ENCODE measurements around the gene RBP4. TPM values are rescaled to one million over a fixed set of nuclear protein-coding genes. Genes with fewer than 3 reads are reported as not detected.

The RBP4 gene
- total RNA-seq, 1 donor from 2014 or later: 58.0 TPM

DNA sequence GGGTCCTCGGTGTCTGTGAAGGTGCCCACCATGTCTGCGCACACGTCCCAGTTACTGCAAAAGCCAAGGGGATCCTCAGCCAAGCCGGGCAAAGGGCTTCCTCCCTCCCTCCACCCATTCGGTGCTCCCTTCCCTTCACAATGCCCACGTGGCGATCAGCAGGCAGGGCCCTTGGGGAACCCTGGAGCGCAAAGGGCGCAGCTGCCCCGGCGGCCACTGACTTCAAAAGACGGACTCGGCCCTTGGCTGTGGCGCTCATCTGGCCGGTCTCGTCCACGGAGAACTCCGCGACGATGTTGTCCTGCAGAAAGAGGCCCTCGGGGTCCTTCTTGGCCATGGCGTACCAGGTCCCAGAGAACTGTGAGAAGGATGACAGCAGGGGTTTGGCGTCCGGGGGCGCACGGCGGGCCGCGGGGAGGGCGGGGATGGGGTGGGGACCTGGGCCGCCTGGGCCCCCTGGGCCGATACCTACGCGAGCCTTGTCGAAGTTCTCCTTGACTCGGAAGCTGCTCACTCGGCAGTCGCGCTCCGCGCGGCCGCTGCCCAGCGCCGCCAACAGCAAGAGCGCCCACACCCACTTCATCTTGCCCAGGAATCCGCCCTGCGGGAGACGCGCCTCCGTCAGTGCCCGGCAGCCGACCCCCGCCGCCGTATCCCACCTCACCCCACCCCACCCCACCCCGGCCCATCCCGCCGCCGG, 439 bp downstream of the RBP4 start:
- Histone ChIP-seq H3K27ac (peak overlapping the region in 1 of 2 donors; percentile 24), H3K4me3 (peak overlapping the region; percentile 49 to 71), H3K27me3 (no peaks in the 10 kb centered on the region), H3K36me3 (no peaks in the 10 kb centered on the region), H3K9me3 (no peaks in the 10 kb centered on the region), H3K4me1 (peaks cover 0 to 9% of the 10 kb centered on the region in 2 donors)
- TF ChIP-seq CTCF (IDR thresholded peaks at IDR 0.05): no peak
- intact Hi-C loops (cut with DNase I): no loop called here
- DNase-seq (ENCODE audit: low spot score in 2 of 2): no peak

GRCh38 chr10:93599778-93600177, 1.3 kb downstream of the RBP4 start:
- peaks cover 0 to 9% of the 10 kb centered on the region in 2 donors for H3K4me1 ChIP-seq
- no peak overlapping the region for H3K27ac ChIP-seq
- intact Hi-C loops (cut with DNase I): no loop called here
- H3K4me3 ChIP-seq: no peak overlapping the region
- H3K27me3 ChIP-seq: no peaks in the 10 kb centered on the region
- H3K36me3 ChIP-seq: no peaks in the 10 kb centered on the region
- H3K9me3 ChIP-seq: no peaks in the 10 kb centered on the region
- DNase-seq (ENCODE audit: low spot score in 2 of 2): no peak
- TF ChIP-seq CTCF (IDR thresholded peaks at IDR 0.05): no peak

DNA sequence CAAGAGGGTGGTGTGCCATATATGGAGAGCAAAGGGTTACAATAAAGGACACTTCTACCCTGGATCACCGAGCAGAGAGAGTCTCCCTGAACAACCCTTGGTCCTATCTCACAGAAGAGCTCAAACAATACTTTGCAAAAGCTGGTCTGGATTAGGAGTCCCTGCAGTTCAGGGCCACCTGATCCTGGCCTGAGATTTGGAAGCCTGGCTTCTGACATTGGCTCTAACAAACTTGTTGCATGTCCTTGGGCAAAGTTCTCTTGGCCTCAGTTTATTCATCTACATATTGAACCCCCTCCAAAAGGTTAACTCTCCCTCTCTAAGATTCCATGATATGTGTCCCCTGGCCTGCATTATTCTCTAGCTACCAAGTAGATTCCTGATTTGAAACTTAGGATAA, 1.7 kb downstream of the RBP4 start:
- no peak overlapping the region for H3K27ac ChIP-seq
- H3K4me1 ChIP-seq: peaks cover 0 to 9% of the 10 kb centered on the region in 2 donors
- no peak overlapping the region for H3K4me3 ChIP-seq
- no peaks in the 10 kb centered on the region for H3K36me3 ChIP-seq
- H3K27me3 ChIP-seq: no peaks in the 10 kb centered on the region
- intact Hi-C loops (cut with DNase I): no loop called here
- no peak for DNase-seq (ENCODE audit: low spot score in 2 of 2)
- TF ChIP-seq CTCF (IDR thresholded peaks at IDR 0.05): no peak
- H3K9me3 ChIP-seq: no peaks in the 10 kb centered on the region

GRCh38 chr10:93598157-93598556, 2.9 kb downstream of the RBP4 start:
- Histone ChIP-seq H3K9me3 (no peaks in the 10 kb centered on the region), H3K36me3 (no peaks in the 10 kb centered on the region), H3K4me1 (peaks cover 0 to 9% of the 10 kb centered on the region in 2 donors), H3K27ac (no peak overlapping the region), H3K27me3 (no peaks in the 10 kb centered on the region), H3K4me3 (no peak overlapping the region)
- no peak for TF ChIP-seq CTCF (IDR thresholded peaks at IDR 0.05)
- no peak for DNase-seq (ENCODE audit: low spot score in 2 of 2)
- intact Hi-C loops (cut with DNase I): no loop called here

DNA sequence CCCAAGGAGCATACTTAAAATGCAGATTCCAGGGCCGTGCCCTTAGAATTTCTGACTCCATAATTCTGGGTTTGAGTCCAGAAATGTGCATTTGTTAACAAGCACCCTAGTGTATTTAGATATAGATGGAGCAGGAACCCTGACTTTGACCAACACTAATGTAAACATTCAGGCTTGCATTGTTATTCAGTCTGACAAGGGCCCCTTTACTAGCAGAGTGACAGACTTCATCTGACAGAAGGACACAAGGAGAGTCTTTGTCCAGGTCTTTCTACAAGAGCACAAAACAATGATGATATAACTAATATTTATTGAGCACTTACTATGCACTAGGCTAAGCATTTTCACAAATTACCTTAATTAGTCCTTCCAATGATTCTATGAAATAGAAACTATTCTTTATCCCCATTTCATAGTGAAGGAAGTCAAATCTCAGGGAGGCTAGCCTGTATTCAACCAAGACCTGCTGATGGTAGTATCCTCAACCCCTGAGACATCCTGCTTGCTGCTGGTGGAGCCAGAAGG, 3.9 kb downstream of the RBP4 start:
- TF ChIP-seq CTCF (IDR thresholded peaks at IDR 0.05): no peak
- no peak overlapping the region for H3K27ac ChIP-seq
- H3K4me1 ChIP-seq: peaks cover 0 to 9% of the 10 kb centered on the region in 2 donors
- no peak overlapping the region for H3K4me3 ChIP-seq
- H3K27me3 ChIP-seq: no peaks in the 10 kb centered on the region
- H3K36me3 ChIP-seq: no peaks in the 10 kb centered on the region
- intact Hi-C loops (cut with DNase I): no loop called here
- no peak for DNase-seq (ENCODE audit: low spot score in 2 of 2)
- no peaks in the 10 kb centered on the region for H3K9me3 ChIP-seq

Measured in ascending aorta (tissue), 2 donors.